PFSK-1 (cell line): ENCODE data around the gene RGS10.

Source experiments
- POLR2AphosphoS5 ChIP-seq: IDR thresholded peaks from 2 replicates; pipeline ENCODE4 v1.6.1; 2012; ENCODE audit warnings: low read depth, mild to moderate bottlenecking, control low read depth, low read length, moderate library complexity
- TAF1 ChIP-seq: IDR thresholded peaks from 2 replicates; pipeline ENCODE4 v1.6.1; 2012; ENCODE audit warnings: low read length, control low read depth, borderline replicate concordance; ENCODE audit not compliant: insufficient read depth
- TF ChIP-seq, protein P1 (sequence below), 2 experiments: IDR thresholded peaks; 2 replicates each; pipeline versions ENCODE4 v1.6.1 to v1.8.0; 2011 to 2012; ENCODE audit warnings: low read depth in 2 of 2, low read length in 2 of 2, control low read depth in 1 of 2, inconsistent platforms in 1 of 2, mild to moderate bottlenecking in 1 of 2, moderate library complexity in 1 of 2; ENCODE audit not compliant: insufficient read depth in 1 of 2

DNA sequence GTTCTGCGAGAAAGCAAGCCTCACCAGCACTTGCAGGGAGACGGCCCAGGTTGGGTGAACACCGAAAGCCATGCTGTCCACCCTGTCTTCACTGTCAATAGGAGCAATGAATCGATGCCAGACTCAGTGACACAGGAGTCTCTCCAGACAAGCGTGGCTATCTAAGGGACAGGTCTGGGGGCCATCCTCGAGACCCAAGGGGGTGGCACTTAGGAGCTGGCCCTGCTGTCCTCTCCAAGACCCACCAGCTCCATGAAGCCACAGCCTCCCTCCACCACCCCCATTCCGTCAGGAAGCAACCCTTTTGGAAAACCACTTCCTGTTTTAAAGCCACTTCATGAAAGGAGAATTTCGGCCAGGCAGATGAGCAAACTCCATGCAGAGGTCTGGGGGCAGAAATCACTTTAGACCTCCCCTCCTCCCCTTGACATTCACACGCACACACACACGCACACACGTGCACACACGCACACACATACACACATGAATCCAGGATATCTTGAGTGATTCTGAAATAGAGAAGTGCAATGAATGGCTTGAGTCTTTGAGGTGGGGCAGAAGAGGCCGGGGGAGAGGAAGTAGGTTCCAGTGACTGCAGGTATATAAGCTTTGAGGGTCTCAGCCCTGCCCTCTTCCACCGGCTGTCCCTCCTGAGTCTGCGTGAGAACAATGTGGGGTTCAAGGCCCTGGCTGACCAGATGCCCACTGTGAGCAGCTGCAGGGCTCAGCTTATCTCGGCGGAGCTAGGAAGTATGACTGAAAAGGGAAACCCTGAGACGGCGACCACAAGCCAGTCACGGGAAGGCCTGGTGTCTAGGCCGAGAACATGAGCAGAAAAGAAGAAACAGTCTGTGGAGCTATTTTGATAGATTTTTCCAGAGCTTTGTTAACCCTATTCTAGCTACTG, 25.0 kb downstream of the RGS10 start:
- TF ChIP-seq, protein P1, sequence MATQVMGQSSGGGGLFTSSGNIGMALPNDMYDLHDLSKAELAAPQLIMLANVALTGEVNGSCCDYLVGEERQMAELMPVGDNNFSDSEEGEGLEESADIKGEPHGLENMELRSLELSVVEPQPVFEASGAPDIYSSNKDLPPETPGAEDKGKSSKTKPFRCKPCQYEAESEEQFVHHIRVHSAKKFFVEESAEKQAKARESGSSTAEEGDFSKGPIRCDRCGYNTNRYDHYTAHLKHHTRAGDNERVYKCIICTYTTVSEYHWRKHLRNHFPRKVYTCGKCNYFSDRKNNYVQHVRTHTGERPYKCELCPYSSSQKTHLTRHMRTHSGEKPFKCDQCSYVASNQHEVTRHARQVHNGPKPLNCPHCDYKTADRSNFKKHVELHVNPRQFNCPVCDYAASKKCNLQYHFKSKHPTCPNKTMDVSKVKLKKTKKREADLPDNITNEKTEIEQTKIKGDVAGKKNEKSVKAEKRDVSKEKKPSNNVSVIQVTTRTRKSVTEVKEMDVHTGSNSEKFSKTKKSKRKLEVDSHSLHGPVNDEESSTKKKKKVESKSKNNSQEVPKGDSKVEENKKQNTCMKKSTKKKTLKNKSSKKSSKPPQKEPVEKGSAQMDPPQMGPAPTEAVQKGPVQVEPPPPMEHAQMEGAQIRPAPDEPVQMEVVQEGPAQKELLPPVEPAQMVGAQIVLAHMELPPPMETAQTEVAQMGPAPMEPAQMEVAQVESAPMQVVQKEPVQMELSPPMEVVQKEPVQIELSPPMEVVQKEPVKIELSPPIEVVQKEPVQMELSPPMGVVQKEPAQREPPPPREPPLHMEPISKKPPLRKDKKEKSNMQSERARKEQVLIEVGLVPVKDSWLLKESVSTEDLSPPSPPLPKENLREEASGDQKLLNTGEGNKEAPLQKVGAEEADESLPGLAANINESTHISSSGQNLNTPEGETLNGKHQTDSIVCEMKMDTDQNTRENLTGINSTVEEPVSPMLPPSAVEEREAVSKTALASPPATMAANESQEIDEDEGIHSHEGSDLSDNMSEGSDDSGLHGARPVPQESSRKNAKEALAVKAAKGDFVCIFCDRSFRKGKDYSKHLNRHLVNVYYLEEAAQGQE (IDR thresholded peaks at IDR 0.05; ENCODE audit: insufficient read depth in 1 of 2, low read depth in 2 of 2, low read length in 2 of 2), result no peak
- no peak for TF ChIP-seq TAF1
- no peak for TF ChIP-seq POLR2AphosphoS5
